ENCODE data around the gene KLF12. TPM values are rescaled to one million over a fixed set of nuclear protein-coding genes. Genes with fewer than 3 reads are reported as not detected.

Gene KLF12
- polyA plus RNA-seq, 1 experiment, result 29.3 TPM

GRCh38 chr13:74132776-74133656 lies 1.2 kb downstream of the KLF12 start:
- ChIA-PET POLR2A (interaction anchor here (0.7 to 3.0 kb wide), 3 partner anchors 52 to 154 kb away, joined by 3 to 10 read pairs (median 4); no protein-coding TSS in a partner anchor), CTCF (interaction anchor here (0.5 to 2.1 kb wide), 5 partner anchors 9 to 758 kb away, joined by 3 to 8 read pairs (median 4); no protein-coding TSS in a partner anchor)
- Histone ChIP-seq H3K27me3 (ENCODE audit: control insufficient read depth, insufficient read depth, low read length) (no peaks in the 10 kb centered on the region), H3K4me3 (ENCODE audit: low read depth, low read length) (peak overlapping the region; percentile 87), H3K9me3 (ENCODE audit: control insufficient read depth, insufficient read depth, low read length) (peaks cover 3% of the 10 kb centered on the region; the same call in 1 of the 2 replicates), H3K27ac (ENCODE audit: low read depth, low read length) (peak overlapping the region; percentile 82)
- no peak for DNase-seq (ENCODE audit: low read depth, low spot score)
- no peak for TF ChIP-seq CTCF (IDR thresholded peaks at IDR 0.05; ENCODE audit: low read depth, low read length)

- POLR2A ChIA-PET, result no interaction called here
- CTCF ChIA-PET, result interaction anchor here (0.5 to 2.5 kb wide), 3 partner anchors 155 to 390 kb away, joined by 3 to 10 read pairs (median 8); no protein-coding TSS in a partner anchor
- DNase-seq (ENCODE audit: low read depth, low spot score), result no peak
These were observed 1.9 kb downstream of the KLF12 start for GRCh38 chr13:74132152-74132775.

GRCh38 chr13:74131227-74131626 lies 3.0 kb downstream of the KLF12 start:
- no peak for TF ChIP-seq CTCF (IDR thresholded peaks at IDR 0.05; ENCODE audit: low read depth, low read length)
- Histone ChIP-seq H3K4me3 (ENCODE audit: low read depth, low read length) (peak overlapping the region; percentile 87), H3K27ac (ENCODE audit: low read depth, low read length) (no peak overlapping the region), H3K27me3 (ENCODE audit: control insufficient read depth, insufficient read depth, low read length) (no peaks in the 10 kb centered on the region), H3K9me3 (ENCODE audit: control insufficient read depth, insufficient read depth, low read length) (no peaks in the 10 kb centered on the region)
- no peak for DNase-seq (ENCODE audit: low read depth, low spot score)
- ChIA-PET POLR2A (interaction anchor here (0.5 kb wide), 1 partner anchor 44 kb away, joined by 3 read pairs; no protein-coding TSS in a partner anchor), CTCF (interaction anchor here (1.7 to 2.5 kb wide), 3 partner anchors 156 to 409 kb away, joined by 4 to 10 read pairs (median 8); no protein-coding TSS in a partner anchor)

More at GRCh38 chr13:74132152-74132775, 1.9 kb downstream of the KLF12 start:
- Histone ChIP-seq H3K27ac (ENCODE audit: low read depth, low read length) (peak overlapping the region; percentile 78), H3K9me3 (ENCODE audit: control insufficient read depth, insufficient read depth, low read length) (no peaks in the 10 kb centered on the region), H3K4me3 (ENCODE audit: low read depth, low read length) (peak overlapping the region; percentile 87), H3K27me3 (ENCODE audit: control insufficient read depth, insufficient read depth, low read length) (no peaks in the 10 kb centered on the region)
- no peak for TF ChIP-seq CTCF (IDR thresholded peaks at IDR 0.05; ENCODE audit: low read depth, low read length)

GRCh38 chr13:74129500-74130191 lies 4.6 kb downstream of the KLF12 start:
- no peak for DNase-seq (ENCODE audit: low read depth, low spot score)
- Histone ChIP-seq H3K27ac (ENCODE audit: low read depth, low read length) (no peak overlapping the region), H3K9me3 (ENCODE audit: control insufficient read depth, insufficient read depth, low read length) (no peaks in the 10 kb centered on the region), H3K4me3 (ENCODE audit: low read depth, low read length) (no peak overlapping the region; the same call in 1 of the 2 replicates), H3K27me3 (ENCODE audit: control insufficient read depth, insufficient read depth, low read length) (no peaks in the 10 kb centered on the region)
- TF ChIP-seq CTCF (IDR thresholded peaks at IDR 0.05; ENCODE audit: low read depth, low read length), result no peak
- CTCF ChIA-PET, result interaction anchor here (1.0 to 2.5 kb wide), 3 partner anchors 157 to 294 kb away, joined by 4 to 10 read pairs (median 5); no protein-coding TSS in a partner anchor
- POLR2A ChIA-PET, result no interaction called here
